Measurements from ENCODE around the gene MYADML2.

DNA sequence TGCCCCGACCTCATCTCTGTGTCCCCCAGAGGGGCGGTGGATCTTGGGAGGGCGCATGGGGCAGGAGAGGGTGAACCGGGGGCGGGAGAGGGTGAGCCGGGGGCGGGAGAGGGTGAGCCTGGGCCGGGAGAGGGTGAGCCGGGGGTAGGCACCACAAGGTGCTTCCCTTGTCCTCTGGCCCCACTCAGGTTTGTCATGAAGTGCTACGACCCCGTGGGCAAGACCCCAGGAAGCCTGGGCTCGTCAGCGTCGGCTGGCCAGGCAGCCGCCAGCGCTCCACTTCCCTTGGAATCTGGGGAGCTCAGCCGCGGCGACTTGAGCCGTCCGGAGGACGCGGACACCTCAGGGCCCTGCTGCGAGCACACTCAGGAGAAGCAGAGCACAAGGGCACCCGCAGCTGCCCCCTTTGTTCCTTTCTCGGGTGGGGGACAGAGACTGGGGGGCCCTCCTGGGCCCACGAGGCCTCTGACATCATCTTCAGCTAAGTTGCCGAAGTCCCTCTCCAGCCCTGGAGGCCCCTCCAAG lies 49.3 kb upstream of the MYADML2 start:
- TF ChIP-seq, protein P1, sequence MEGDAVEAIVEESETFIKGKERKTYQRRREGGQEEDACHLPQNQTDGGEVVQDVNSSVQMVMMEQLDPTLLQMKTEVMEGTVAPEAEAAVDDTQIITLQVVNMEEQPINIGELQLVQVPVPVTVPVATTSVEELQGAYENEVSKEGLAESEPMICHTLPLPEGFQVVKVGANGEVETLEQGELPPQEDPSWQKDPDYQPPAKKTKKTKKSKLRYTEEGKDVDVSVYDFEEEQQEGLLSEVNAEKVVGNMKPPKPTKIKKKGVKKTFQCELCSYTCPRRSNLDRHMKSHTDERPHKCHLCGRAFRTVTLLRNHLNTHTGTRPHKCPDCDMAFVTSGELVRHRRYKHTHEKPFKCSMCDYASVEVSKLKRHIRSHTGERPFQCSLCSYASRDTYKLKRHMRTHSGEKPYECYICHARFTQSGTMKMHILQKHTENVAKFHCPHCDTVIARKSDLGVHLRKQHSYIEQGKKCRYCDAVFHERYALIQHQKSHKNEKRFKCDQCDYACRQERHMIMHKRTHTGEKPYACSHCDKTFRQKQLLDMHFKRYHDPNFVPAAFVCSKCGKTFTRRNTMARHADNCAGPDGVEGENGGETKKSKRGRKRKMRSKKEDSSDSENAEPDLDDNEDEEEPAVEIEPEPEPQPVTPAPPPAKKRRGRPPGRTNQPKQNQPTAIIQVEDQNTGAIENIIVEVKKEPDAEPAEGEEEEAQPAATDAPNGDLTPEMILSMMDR (conservative IDR thresholded peaks at IDR 0.05; ENCODE audit: low read length): no peak
- no peak for TF ChIP-seq EZH2phosphoT487 (IDR thresholded peaks at IDR 0.05; ENCODE audit: borderline replicate concordance, low read depth, low read length)
